PC-3 (cell line): ENCODE data around the gene NACC2. TPM values are rescaled to one million over a fixed set of nuclear protein-coding genes. Genes with fewer than 3 reads are reported as not detected.

Experiments used
- ATAC-seq: fragments of 200-7000 bp; cut with Tn5 transposase; 2 replicates; pipeline ENCODE4 v1.9.1; 2020; ENCODE audit warnings: mild to moderate bottlenecking, moderate library complexity
- BruUV-seq: library from RNA; stranded (reverse); fragments of 400-500 nt; replicated peaks from 2 replicates; lab custom pipeline; 2021; lab: Mats Ljungman, UMichigan
- CTCF ChIA-PET: fragments of 300-600 bp; sonication (Branson Sonifier 250); formaldehyde crosslinking; loops from one replicate; lab custom pipeline; 2022; ENCODE audit warnings: antibody characterized with exemption; lab: Charles Lee
- POLR2A ChIA-PET: fragments of 300-600 bp; sonication (Branson Sonifier 250); formaldehyde crosslinking; loops from one replicate; lab custom pipeline; 2022; ENCODE audit warnings: antibody characterized with exemption; ENCODE audit not compliant: unreplicated experiment; lab: Charles Lee
- DNase-seq: peaks from one replicate; pipeline ENCODE4 v3.0.0-alpha.2; 2015
- H2AFZ ChIP-seq: fragments of 300-600 bp; sonication (generic); 2 replicates; pipeline ENCODE4 v1.6.0; 2016; ENCODE audit warnings: antibody characterized with exemption, low read length
- H3F3A ChIP-seq: fragments of 300-600 bp; sonication (generic); one replicate; pipeline ENCODE4 v1.6.0; 2017; ENCODE audit warnings: antibody characterized with exemption, low read length, control low read depth, mild to moderate bottlenecking; ENCODE audit not compliant: unreplicated experiment
- H3K27ac ChIP-seq: fragments of 300-600 bp; sonication (generic); 2 replicates; pipeline ENCODE4 v1.5.1; 2016; ENCODE audit warnings: mild to moderate bottlenecking, low read length
- H3K27me3 ChIP-seq: fragments of 300-600 bp; sonication (generic); 2 replicates; pipeline ENCODE4 v1.6.1; 2016; ENCODE audit warnings: low read length, mixed read lengths
- H3K36me3 ChIP-seq: fragments of 300-600 bp; sonication (generic); 2 replicates; pipeline ENCODE4 v1.6.1; 2016; ENCODE audit warnings: low read depth, mixed run types, low read length, mixed read lengths
- H3K4me1 ChIP-seq: fragments of 300-600 bp; sonication (generic); 2 replicates; pipeline ENCODE4 v1.5.1; 2016; ENCODE audit warnings: low read length; ENCODE audit not compliant: insufficient read depth
- H3K4me2 ChIP-seq: fragments of 300-600 bp; sonication (generic); 2 replicates; pipeline ENCODE4 v1.6.0; 2016; ENCODE audit warnings: low read length
- H3K4me3 ChIP-seq: fragments of 300-600 bp; sonication (generic); 2 replicates; pipeline ENCODE4 v1.5.1; 2016; ENCODE audit warnings: mild to moderate bottlenecking, low read length, mixed read lengths
- H3K79me2 ChIP-seq: fragments of 300-600 bp; sonication (generic); 2 replicates; pipeline ENCODE4 v1.6.1; 2017; ENCODE audit warnings: low read length, mixed read lengths
- H3K9ac ChIP-seq: fragments of 300-600 bp; sonication (generic); 2 replicates; pipeline ENCODE4 v1.6.0; 2016; ENCODE audit warnings: mild to moderate bottlenecking, low read length
- H3K9me2 ChIP-seq: fragments of 300-600 bp; sonication (generic); replicated peaks from 2 replicates; pipeline ENCODE4 v1.6.1; 2016; ENCODE audit warnings: mixed run types, low read length, mixed read lengths
- H3K9me3 ChIP-seq: fragments of 300-600 bp; sonication (generic); 2 replicates; pipeline ENCODE4 v1.6.1; 2016; ENCODE audit warnings: low read length, mixed read lengths
- H4K20me1 ChIP-seq: fragments of 300-600 bp; sonication (generic); 2 replicates; pipeline ENCODE4 v1.6.1; 2016; ENCODE audit warnings: low read length, mixed read lengths
- CTCF ChIP-seq: fragments of 300-600 bp; sonication (generic); conservative IDR thresholded peaks from 2 replicates; pipeline ENCODE4 v1.5.1; 2017; ENCODE audit warnings: antibody characterized with exemption, low read depth, mild to moderate bottlenecking, low read length
- EZH2 ChIP-seq: fragments of 300-600 bp; sonication (generic); IDR thresholded peaks from one replicate; pipeline ENCODE4 v1.6.1; 2017; ENCODE audit warnings: antibody characterized with exemption, mild to moderate bottlenecking, low read length; ENCODE audit not compliant: unreplicated experiment
- EZH2phosphoT487 ChIP-seq: fragments of 300-600 bp; sonication (generic); IDR thresholded peaks from 2 replicates; pipeline ENCODE4 v1.6.1; 2018; ENCODE audit warnings: mild to moderate bottlenecking, antibody characterized with exemption, low read length, borderline replicate concordance
- intact Hi-C: fragments of 100-400 bp; cut with micrococcal nuclease; formaldehyde crosslinking; loops from 2 replicates; pipeline ENCODE4 v1.9.0; 2023
- total RNA-seq: library from RNA; depleted of rRNA; stranded (reverse); fragments of >200 nt; gene quantifications from 2 replicates; pipeline ENCODE4 v1.2.3, GENCODE V29; 2014

The NACC2 gene
- total RNA-seq, 1 experiment from 2014 or later, result 12.3 TPM

- Histone ChIP-seq H3K4me1 (peaks cover 17% of the 10 kb centered on the region), H2AFZ (no peak overlapping the region), H4K20me1 (no peaks in the 10 kb centered on the region), H3K9me3 (no peaks in the 10 kb centered on the region), H3K4me3 (no peak overlapping the region), H3K36me3 (no peaks in the 10 kb centered on the region), H3K79me2 (peaks cover 19% of the 10 kb centered on the region), H3K9me2 (no peaks in the 10 kb centered on the region), H3K9ac (no peak overlapping the region), H3F3A (no peaks in the 10 kb centered on the region), H3K4me2 (no peak overlapping the region), H3K27ac (no peak overlapping the region), H3K27me3 (no peaks in the 10 kb centered on the region)
- DNase-seq (no peak), ATAC-seq (no peak)
- intact Hi-C loops, result no loop called here
- TSS peak; percentile 28 for BruUV-seq
- TF ChIP-seq EZH2phosphoT487 (no peak), CTCF (no peak), EZH2 (no peak)
- ChIA-PET POLR2A (no interaction called here), CTCF (no interaction called here)
Measured at GRCh38 chr9:136114610-136115009, 19.5 kb upstream of the NACC2 start.

- ATAC-seq, result no peak
- Histone ChIP-seq H3K9me3 (no peaks in the 10 kb centered on the region), H3K4me3 (no peak overlapping the region), H3F3A (no peaks in the 10 kb centered on the region), H3K27ac (no peak overlapping the region), H2AFZ (no peak overlapping the region), H3K79me2 (peaks cover 8% of the 10 kb centered on the region), H3K36me3 (no peaks in the 10 kb centered on the region), H3K9me2 (no peaks in the 10 kb centered on the region), H3K9ac (no peak overlapping the region), H3K27me3 (no peaks in the 10 kb centered on the region), H4K20me1 (no peaks in the 10 kb centered on the region), H3K4me1 (peaks cover 20% of the 10 kb centered on the region), H3K4me2 (no peak overlapping the region)
- DNase-seq, result no peak
- TF ChIP-seq EZH2 (no peak), CTCF (no peak), EZH2phosphoT487 (no peak)
- ChIA-PET POLR2A (no interaction called here), CTCF (no interaction called here)
- BruUV-seq, result no TSS peak
- intact Hi-C loops, result no loop called here
Measured at GRCh38 chr9:136112541-136112940, 17.5 kb upstream of the NACC2 start.

GRCh38 chr9:136111910-136112309 is 16.8 kb upstream of the NACC2 start:
- no peak overlapping the region for H2AFZ ChIP-seq
- DNase-seq (no peak), ATAC-seq (no peak)
- no peaks in the 10 kb centered on the region for H3K9me2 ChIP-seq
- POLR2A ChIA-PET, result no interaction called here
- H3K9ac ChIP-seq, result no peak overlapping the region
- H3K4me1 ChIP-seq, result peaks cover 15% of the 10 kb centered on the region
- intact Hi-C loops, result no loop called here
- TF ChIP-seq EZH2phosphoT487 (no peak), CTCF (no peak), EZH2 (no peak)
- H3K27me3 ChIP-seq, result no peaks in the 10 kb centered on the region
- no peaks in the 10 kb centered on the region for H3K9me3 ChIP-seq
- H3K4me3 ChIP-seq, result no peak overlapping the region
- H4K20me1 ChIP-seq, result no peaks in the 10 kb centered on the region
- CTCF ChIA-PET, result no interaction called here
- no peaks in the 10 kb centered on the region for H3K36me3 ChIP-seq
- H3F3A ChIP-seq, result no peaks in the 10 kb centered on the region
- no peak overlapping the region for H3K27ac ChIP-seq
- peaks cover 2% of the 10 kb centered on the region for H3K79me2 ChIP-seq
- H3K4me2 ChIP-seq, result no peak overlapping the region
- BruUV-seq, result no TSS peak
